Gastrocnemius medialis (tissue), 4 donors: Measurements from ENCODE around the gene AMBRA1. TPM values are rescaled to one million over a fixed set of nuclear protein-coding genes. Genes with fewer than 3 reads are reported as not detected.

ENCODE experiments used
- ATAC-seq, 2 donors: fragments of 150-250 bp; one replicate each; pipeline ENCODE4 v1.9.1; 2016
- DNase-seq, 2 donors: peaks; one replicate each; pipeline ENCODE4 v3.0.0-alpha.2; 2019
- H3K27ac ChIP-seq, 4 donors: fragments of 200-600 bp; sonication (generic); 1 replicate in 1 of 4; 2 replicates in 3 of 4; pipeline ENCODE4 v1.5.1; 2016 to 2018; ENCODE audit warnings: mild to moderate bottlenecking in 2 of 4, moderate library complexity in 1 of 4
- H3K27me3 ChIP-seq, 3 donors: fragments of 200-600 bp; sonication (generic) in 2 of 3; 1 replicate in 1 of 3; 2 replicates in 2 of 3; pipeline versions ENCODE4 v1.5.1 to v1.6.0; 2016 to 2019; ENCODE audit warnings: mild to moderate bottlenecking in 1 of 3, moderate library complexity in 1 of 3
- H3K36me3 ChIP-seq, 2 donors: fragments of 200-600 bp; sonication (generic) in 1 of 2; one replicate each; pipeline ENCODE4 v1.5.1; 2017 to 2018
- H3K4me1 ChIP-seq, 2 donors: fragments of 200-600 bp; sonication (generic) in 1 of 2; one replicate each; pipeline ENCODE4 v1.5.1; 2016 to 2017; ENCODE audit warnings: mild to moderate bottlenecking in 2 of 2
- H3K4me3 ChIP-seq, 4 donors: fragments of 200-600 bp; sonication (generic) in 3 of 4; 1 replicate in 1 of 4; 2 replicates in 3 of 4; pipeline ENCODE4 v1.5.1; 2016 to 2019; ENCODE audit warnings: mild to moderate bottlenecking in 2 of 4
- H3K9me3 ChIP-seq, 3 donors: fragments of 200-600 bp; sonication (generic) in 2 of 3; 1 replicate in 1 of 3; 2 replicates in 2 of 3; pipeline ENCODE4 v1.5.1; 2016 to 2019
- POLR2A ChIP-seq, 2 donors: fragments of 450-650 bp; IDR thresholded peaks; one replicate each; pipeline ENCODE4 v1.6.1; 2017; ENCODE audit warnings: antibody characterized with exemption in 2 of 2, mild to moderate bottlenecking in 2 of 2, moderate library complexity in 2 of 2
- in situ Hi-C, 4 donors: fragments of 200-750 bp; cut with MboI; loops; one replicate each; pipeline versions ENCODE4 v1.15.0 to v1.8.0; 2017; ENCODE audit warnings: low sequenced_read_pairs in 4 of 4
- intact Hi-C: fragments of 100-400 bp; cut with DNase I; formaldehyde crosslinking; loops from one replicate; pipeline ENCODE4 v1.15.1; 2023; ENCODE audit warnings: low total_unique reads
- total RNA-seq, 4 donors: library from RNA; depleted of rRNA; stranded (reverse); fragments of >200 nt; gene quantifications; one replicate each; pipeline versions ENCODE4 v1.1.0 to v1.2.3, GENCODE V29; 2016
- TF ChIP-seq, protein P1 (sequence below), 5 experiments: fragments of 450-650 bp in 3 of 5; fragments of 200-600 bp in 2 of 5; sonication (generic) in 2 of 5; IDR thresholded peaks in 4 of 5; conservative IDR thresholded peaks in 1 of 5; 1 replicate in 4 of 5; 2 replicates in 1 of 5; pipeline ENCODE4 v1.5.1; 2016 to 2019; ENCODE audit warnings: antibody characterized with exemption in 5 of 5, mild to moderate bottlenecking in 3 of 5, moderate library complexity in 3 of 5

AMBRA1 gene
- total RNA-seq, 4 donors from 2014 or later, result 17.3 to 24.3 (median 20.7) TPM

DNA sequence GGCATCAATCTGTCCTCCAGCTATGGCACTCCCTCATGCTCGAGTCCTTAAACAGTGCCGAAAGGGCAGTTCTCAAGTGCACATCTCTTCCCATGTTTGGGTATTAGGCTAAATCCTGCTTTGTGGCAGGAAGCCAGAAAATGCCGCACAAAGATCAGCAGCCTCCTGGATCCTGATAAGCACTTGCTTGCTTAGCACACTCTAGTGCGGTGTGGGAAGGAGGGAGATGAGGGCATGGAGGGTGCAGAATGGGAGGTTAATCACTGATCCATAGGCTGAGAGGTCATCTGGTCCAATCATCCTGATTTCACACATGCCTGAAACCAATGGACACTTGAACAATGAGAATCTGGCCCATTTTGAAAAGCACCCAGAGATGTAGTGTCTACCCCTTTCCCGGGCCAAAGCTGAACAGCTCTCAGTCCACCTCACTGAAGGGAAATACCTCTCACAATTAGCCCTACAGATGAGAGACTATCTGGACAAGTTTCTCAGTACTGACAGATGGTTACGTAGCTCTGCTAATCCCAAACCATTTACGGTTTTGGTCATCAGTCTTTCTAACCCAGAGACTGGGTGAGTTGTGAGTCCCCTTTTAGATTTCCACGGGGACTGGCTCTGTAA is 172.5 kb downstream of the AMBRA1 start:
- no peak for ATAC-seq
- Histone ChIP-seq H3K4me1 (no peaks in the 10 kb centered on the region), H3K36me3 (peaks cover 0 to 22% of the 10 kb centered on the region in 2 donors), H3K9me3 (no peaks in the 10 kb centered on the region), H3K4me3 (no peak overlapping the region), H3K27me3 (no peaks in the 10 kb centered on the region), H3K27ac (no peak overlapping the region)
- in situ Hi-C loops (loop anchor here in 1 of 4 donors (25.0 kb wide), 1 partner anchor 116 kb away; no protein-coding TSS in a partner anchor), intact Hi-C loops (no loop called here)
- no peak for DNase-seq
- TF ChIP-seq POLR2A (IDR thresholded peaks at IDR 0.05), result no peak
- TF ChIP-seq, protein P1, sequence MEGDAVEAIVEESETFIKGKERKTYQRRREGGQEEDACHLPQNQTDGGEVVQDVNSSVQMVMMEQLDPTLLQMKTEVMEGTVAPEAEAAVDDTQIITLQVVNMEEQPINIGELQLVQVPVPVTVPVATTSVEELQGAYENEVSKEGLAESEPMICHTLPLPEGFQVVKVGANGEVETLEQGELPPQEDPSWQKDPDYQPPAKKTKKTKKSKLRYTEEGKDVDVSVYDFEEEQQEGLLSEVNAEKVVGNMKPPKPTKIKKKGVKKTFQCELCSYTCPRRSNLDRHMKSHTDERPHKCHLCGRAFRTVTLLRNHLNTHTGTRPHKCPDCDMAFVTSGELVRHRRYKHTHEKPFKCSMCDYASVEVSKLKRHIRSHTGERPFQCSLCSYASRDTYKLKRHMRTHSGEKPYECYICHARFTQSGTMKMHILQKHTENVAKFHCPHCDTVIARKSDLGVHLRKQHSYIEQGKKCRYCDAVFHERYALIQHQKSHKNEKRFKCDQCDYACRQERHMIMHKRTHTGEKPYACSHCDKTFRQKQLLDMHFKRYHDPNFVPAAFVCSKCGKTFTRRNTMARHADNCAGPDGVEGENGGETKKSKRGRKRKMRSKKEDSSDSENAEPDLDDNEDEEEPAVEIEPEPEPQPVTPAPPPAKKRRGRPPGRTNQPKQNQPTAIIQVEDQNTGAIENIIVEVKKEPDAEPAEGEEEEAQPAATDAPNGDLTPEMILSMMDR (IDR thresholded peaks at IDR 0.05 in 4 of 5, conservative IDR thresholded peaks at IDR 0.05 in 1 of 5), result no peak

DNA sequence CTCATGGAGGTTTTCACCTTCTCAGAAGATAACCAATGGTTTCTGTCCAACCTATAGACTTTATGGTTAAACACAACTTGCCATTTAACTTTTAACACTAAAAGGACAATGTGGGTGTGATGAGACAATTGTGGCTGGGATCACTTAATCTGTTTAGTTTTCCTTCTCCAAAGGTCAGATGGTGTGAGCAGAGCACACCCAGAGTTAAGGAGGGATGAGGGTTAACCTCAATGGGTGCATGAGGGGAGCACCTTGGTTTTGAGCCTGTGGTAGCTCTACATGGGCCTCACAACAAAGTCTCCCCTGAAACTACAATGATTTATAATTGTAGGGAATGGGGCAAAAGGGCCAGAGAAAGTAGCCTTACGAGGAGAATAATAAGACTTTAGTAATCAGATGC is 173.3 kb downstream of the AMBRA1 start:
- TF ChIP-seq, protein P1 (IDR thresholded peaks at IDR 0.05 in 4 of 5, conservative IDR thresholded peaks at IDR 0.05 in 1 of 5), result no peak
- TF ChIP-seq POLR2A (IDR thresholded peaks at IDR 0.05), result no peak
- DNase-seq, result no peak
- Histone ChIP-seq H3K4me1 (no peaks in the 10 kb centered on the region), H3K27me3 (no peaks in the 10 kb centered on the region), H3K4me3 (no peak overlapping the region), H3K36me3 (peaks cover 0 to 29% of the 10 kb centered on the region in 2 donors), H3K27ac (no peak overlapping the region), H3K9me3 (no peaks in the 10 kb centered on the region)
- in situ Hi-C loops (loop anchor here in 1 of 4 donors (25.0 kb wide), 1 partner anchor 117 kb away; no protein-coding TSS in a partner anchor), intact Hi-C loops (no loop called here)
- ATAC-seq, result no peak

DNA sequence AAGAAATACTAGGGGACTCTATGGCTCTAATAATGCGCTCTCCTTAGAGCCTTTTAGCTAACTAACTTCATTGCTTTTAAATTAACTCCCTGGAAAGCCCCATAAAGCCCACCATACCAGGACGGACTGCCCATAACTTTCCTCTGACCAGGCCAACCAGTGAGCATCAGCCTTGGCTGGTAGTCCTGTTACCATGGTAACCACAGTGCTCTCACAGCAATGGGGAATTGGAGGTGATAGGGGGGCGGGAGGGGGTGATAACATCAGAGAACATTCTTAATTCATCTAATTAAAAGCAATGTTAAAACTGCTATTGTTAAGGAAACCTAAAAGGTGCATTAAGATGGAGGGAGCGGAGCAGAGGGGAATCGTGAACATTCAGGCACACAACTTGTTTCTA is 175.1 kb downstream of the AMBRA1 start:
- ATAC-seq (no peak), DNase-seq (no peak)
- H3K36me3 ChIP-seq, result peaks cover 0 to 33% of the 10 kb centered on the region in 2 donors
- H3K4me3 ChIP-seq, result no peak overlapping the region
- in situ Hi-C loops (loop anchor here in 1 of 4 donors (25.0 kb wide), 1 partner anchor 119 kb away; no protein-coding TSS in a partner anchor), intact Hi-C loops (no loop called here)
- H3K9me3 ChIP-seq, result no peaks in the 10 kb centered on the region
- no peak for TF ChIP-seq POLR2A (IDR thresholded peaks at IDR 0.05)
- TF ChIP-seq, protein P1 (IDR thresholded peaks at IDR 0.05 in 4 of 5, conservative IDR thresholded peaks at IDR 0.05 in 1 of 5), result no peak
- H3K27ac ChIP-seq, result no peak overlapping the region
- H3K4me1 ChIP-seq, result no peaks in the 10 kb centered on the region
- H3K27me3 ChIP-seq, result no peaks in the 10 kb centered on the region

DNA sequence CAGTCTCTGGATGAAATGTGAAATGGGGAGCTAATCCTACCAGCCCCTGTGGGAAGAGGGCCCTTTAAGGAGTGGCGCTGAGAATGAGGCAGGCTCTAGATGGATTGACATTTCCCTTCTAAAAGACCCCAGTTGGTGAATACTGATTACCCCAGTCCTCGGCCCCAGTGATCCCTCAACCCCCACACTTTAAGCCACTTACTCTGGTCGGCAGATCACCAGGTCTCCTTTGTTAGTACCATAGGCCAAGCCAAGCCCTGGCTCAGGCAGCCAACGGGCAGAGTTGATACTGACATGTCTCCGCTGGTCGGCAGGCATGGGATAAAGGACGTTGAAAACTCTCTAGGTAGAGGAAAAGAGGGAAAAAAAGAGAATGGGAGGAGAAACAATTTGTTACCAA is 176.1 kb downstream of the AMBRA1 start:
- Histone ChIP-seq H3K36me3 (peaks cover 0 to 33% of the 10 kb centered on the region in 2 donors), H3K4me3 (no peak overlapping the region), H3K9me3 (no peaks in the 10 kb centered on the region), H3K27ac (no peak overlapping the region), H3K27me3 (no peaks in the 10 kb centered on the region), H3K4me1 (no peaks in the 10 kb centered on the region)
- in situ Hi-C loops (loop anchor here in 1 of 4 donors (25.0 kb wide), 1 partner anchor 120 kb away; no protein-coding TSS in a partner anchor), intact Hi-C loops (no loop called here)
- TF ChIP-seq, protein P1 (IDR thresholded peaks at IDR 0.05 in 4 of 5, conservative IDR thresholded peaks at IDR 0.05 in 1 of 5), result no peak
- TF ChIP-seq POLR2A (IDR thresholded peaks at IDR 0.05), result no peak
- DNase-seq, result no peak
- no peak for ATAC-seq
